GM21786 (cell line): ENCODE data around the gene LIF.

ENCODE experiments used
- ATAC-seq: cut with Tn5 transposase; IDR thresholded peaks from one replicate; pipeline ENCODE4 v1.9.1; 2021; ENCODE audit not compliant: unreplicated experiment

LIF gene

GRCh38 chr22:30195245-30196140 is 51.1 kb downstream of the LIF start:
- no peak for ATAC-seq

- ATAC-seq = no peak
Observed at GRCh38 chr22:30193031-30193775, 53.4 kb downstream of the LIF start.

GRCh38 chr22:30192427-30192826 is 54.1 kb downstream of the LIF start:
- ATAC-seq = no peak

- ATAC-seq = no peak
Observed at GRCh38 chr22:30191040-30191701, 55.4 kb downstream of the LIF start.

- ATAC-seq = no peak
Observed at GRCh38 chr22:30190574-30190973, 56.0 kb downstream of the LIF start.
